GM20000 (cell line): Measurements from ENCODE around the gene CCDC92B.
"Not testable (repeated sequence)": the region's sequence is repeated elsewhere in the genome, so short reads cannot be mapped to it uniquely, and the experiment has no call there.

Experiments
- DNase-seq: peaks from one replicate; pipeline ENCODE4 v3.0.0; 2012; ENCODE audit warnings: low spot score
- CTCF ChIP-seq: IDR thresholded peaks from 2 replicates; pipeline ENCODE4 v1.5.1; 2012; ENCODE audit warnings: mild to moderate bottlenecking, control low read depth; ENCODE audit errors: extremely low read depth, missing control alignments

The CCDC92B gene

GRCh38 chr17:2783310-2784030, 34.0 kb upstream of the CCDC92B start:
- DNase-seq: no peak
- TF ChIP-seq CTCF: no peak

- TF ChIP-seq CTCF: no peak
- DNase-seq: no peak
Measured at GRCh38 chr17:2782055-2782454, 32.6 kb upstream of the CCDC92B start.

GRCh38 chr17:2781598-2781997, 32.1 kb upstream of the CCDC92B start:
- not testable (repeated sequence) for DNase-seq

- TF ChIP-seq CTCF: no peak
- DNase-seq: no peak
Measured at GRCh38 chr17:2780931-2781454, 31.5 kb upstream of the CCDC92B start.

- TF ChIP-seq CTCF: no peak
- no peak for DNase-seq
Measured at GRCh38 chr17:2780256-2780655, 30.8 kb upstream of the CCDC92B start.

GRCh38 chr17:2779545-2779944, 30.1 kb upstream of the CCDC92B start:
- no peak for DNase-seq
- TF ChIP-seq CTCF: no peak

GRCh38 chr17:2778489-2778888, 29.0 kb upstream of the CCDC92B start:
- no peak for DNase-seq
- TF ChIP-seq CTCF: no peak
